Activated CD8-positive, alpha-beta memory T cell treated with anti-CD3 and anti-CD28 coated beads, Interleukin-2, amount 10 ng/mL, durations not matched to agents 7 days and 5 days (primary cell): ENCODE measurements around the gene TDRD5. TPM values are rescaled to one million over a fixed set of nuclear protein-coding genes. Genes with fewer than 3 reads are reported as not detected.

Experiments used
- ATAC-seq: fragments of 150-1000 bp; cut with Tn5 transposase; one replicate; pipeline ENCODE4 v1.10.0; 2021; ENCODE audit warnings: moderate library complexity
- CTCF ChIA-PET: fragments of 350-600 bp; sonication (Branson Sonifier 250); formaldehyde crosslinking; loops from one replicate; lab custom pipeline; 2021; ENCODE audit warnings: antibody characterized with exemption; lab: Charles Lee
- DNase-seq: peaks from one replicate; pipeline ENCODE4 v3.0.0-alpha.2; 2020
- H3K27ac Mint-ChIP-seq: one replicate; pipeline ENCODE4 v1.8.0; 2021; ENCODE audit warnings: mild to moderate bottlenecking, mixed read lengths
- H3K27me3 Mint-ChIP-seq: one replicate; pipeline ENCODE4 v1.8.0; 2021; ENCODE audit warnings: mixed read lengths
- H3K36me3 Mint-ChIP-seq: one replicate; pipeline ENCODE4 v1.8.0; 2021; ENCODE audit warnings: mild to moderate bottlenecking, mixed read lengths
- H3K4me1 Mint-ChIP-seq: one replicate; pipeline ENCODE4 v1.8.0; 2021; ENCODE audit warnings: mixed read lengths
- H3K4me3 Mint-ChIP-seq: one replicate; pipeline ENCODE4 v1.8.0; 2021; ENCODE audit warnings: mild to moderate bottlenecking, moderate library complexity, mixed read lengths
- H3K9me3 Mint-ChIP-seq: one replicate; pipeline ENCODE4 v1.8.0; 2022; ENCODE audit warnings: low read depth, mixed read lengths
- total RNA-seq, 2 experiments: library from RNA; stranded (reverse); gene quantifications; one replicate each; pipeline ENCODE4 v1.2.3, GENCODE V29; 2021

The TDRD5 gene
- total RNA-seq, 2 experiments from 2014 or later, result not detected

DNA sequence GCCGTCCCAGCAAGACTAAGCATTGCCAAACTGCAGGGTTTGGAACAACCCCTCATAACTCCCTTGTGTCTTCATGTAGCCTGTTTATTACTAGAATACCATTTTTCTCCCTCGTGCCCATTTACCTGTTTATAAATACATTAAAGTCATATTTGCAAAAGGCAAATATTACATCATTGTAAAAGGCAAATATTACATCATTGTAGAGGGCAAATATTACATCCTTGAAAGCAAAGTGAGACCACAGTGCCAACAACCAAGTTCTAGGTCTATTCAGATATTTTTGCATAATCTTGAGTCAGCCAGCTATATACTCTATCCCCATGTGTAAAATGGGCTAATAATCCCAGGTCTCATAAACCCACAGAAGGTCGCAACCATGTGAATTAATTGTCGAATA lies 140.0 kb downstream of the TDRD5 start:
- DNase-seq (no peak), ATAC-seq (no peak)
- Mint-ChIP-seq H3K4me3 (no peak overlapping the region), H3K9me3 (no peaks in the 10 kb centered on the region), H3K27me3 (peaks cover 35% of the 10 kb centered on the region), H3K36me3 (no peaks in the 10 kb centered on the region), H3K27ac (no peak overlapping the region), H3K4me1 (no peaks in the 10 kb centered on the region)
- CTCF ChIA-PET, result interaction anchor here (0.8 kb wide), 1 partner anchor 25 kb away, joined by 3 read pairs; no protein-coding TSS in a partner anchor

Other genes starting within 250 kb of the TDRD5 start
- gene AXDND1, start 225.9 kb upstream of the TDRD5 start, total RNA-seq, result not detected
- not detected for gene NPHS2, start 15.9 kb upstream of the TDRD5 start, total RNA-seq
- gene FAM163A, start 151.5 kb downstream of the TDRD5 start, total RNA-seq, result not detected